Epithelial cell of proximal tubule (primary cell): ENCODE results near the gene SPPL3. TPM values are rescaled to one million over a fixed set of nuclear protein-coding genes. Genes with fewer than 3 reads are reported as not detected.
"Not testable (repeated sequence)": the region's sequence is repeated elsewhere in the genome, so short reads cannot be mapped to it uniquely, and the experiment has no call there.

Experiments
- DNase-seq: peaks from one replicate; pipeline ENCODE4 v3.0.0-alpha.2; 2011; ENCODE audit warnings: low read depth
- H3K4me3 ChIP-seq: 2 replicates; pipeline ENCODE4 v1.5.1; 2011; ENCODE audit warnings: low read depth, mild to moderate bottlenecking, low read length
- total RNA-seq: library from RNA; depleted of rRNA; stranded (reverse); fragments of >200 nt; gene quantifications from 2 replicates; pipeline ENCODE4 v1.2.3, GENCODE V29; 2015
- TF ChIP-seq, protein P1 (sequence below): conservative IDR thresholded peaks from 2 replicates; pipeline ENCODE4 v1.5.1; 2012; ENCODE audit warnings: low read depth, mild to moderate bottlenecking, low read length

Gene SPPL3
- total RNA-seq, 1 donor from 2014 or later = 8.6 TPM

DNA sequence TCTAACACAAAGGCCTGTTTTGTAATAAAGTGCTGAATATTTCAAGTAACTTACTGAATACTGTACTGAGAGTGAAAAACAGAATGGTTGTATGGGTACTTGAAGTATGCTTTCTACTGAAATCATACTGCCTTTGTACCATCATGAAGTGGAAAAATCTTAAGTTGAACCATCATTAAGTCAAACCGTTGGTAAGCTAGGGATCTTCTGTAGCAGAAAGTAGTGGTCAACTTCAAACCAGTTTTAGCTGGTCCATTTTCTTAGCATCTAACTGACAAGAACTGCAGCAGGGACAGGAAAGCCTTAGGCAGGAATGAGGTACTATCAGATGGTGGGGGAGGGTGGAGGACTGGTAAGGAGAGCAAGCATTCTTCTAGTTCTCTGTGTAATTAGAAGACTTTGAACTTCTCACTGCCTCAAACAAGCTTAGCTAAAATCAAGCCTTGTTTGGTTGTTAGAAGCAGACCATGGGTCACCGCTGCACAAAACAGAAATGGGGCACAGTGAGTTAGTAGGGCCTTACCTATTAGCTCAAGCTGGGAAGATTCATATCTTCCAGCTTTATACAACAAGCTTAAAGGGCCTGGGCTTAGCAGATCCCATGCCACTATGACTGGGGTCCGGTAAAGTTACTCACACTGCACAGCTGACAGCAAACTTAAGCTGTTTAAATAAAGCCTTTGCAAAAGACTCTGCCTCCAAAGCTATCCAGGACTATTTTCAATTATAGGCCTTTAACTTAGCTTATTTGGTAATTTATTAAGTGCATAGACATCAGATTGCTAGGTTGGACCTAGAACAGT lies 104.7 kb downstream of the SPPL3 start:
- no peak for DNase-seq
- TF ChIP-seq, protein P1, sequence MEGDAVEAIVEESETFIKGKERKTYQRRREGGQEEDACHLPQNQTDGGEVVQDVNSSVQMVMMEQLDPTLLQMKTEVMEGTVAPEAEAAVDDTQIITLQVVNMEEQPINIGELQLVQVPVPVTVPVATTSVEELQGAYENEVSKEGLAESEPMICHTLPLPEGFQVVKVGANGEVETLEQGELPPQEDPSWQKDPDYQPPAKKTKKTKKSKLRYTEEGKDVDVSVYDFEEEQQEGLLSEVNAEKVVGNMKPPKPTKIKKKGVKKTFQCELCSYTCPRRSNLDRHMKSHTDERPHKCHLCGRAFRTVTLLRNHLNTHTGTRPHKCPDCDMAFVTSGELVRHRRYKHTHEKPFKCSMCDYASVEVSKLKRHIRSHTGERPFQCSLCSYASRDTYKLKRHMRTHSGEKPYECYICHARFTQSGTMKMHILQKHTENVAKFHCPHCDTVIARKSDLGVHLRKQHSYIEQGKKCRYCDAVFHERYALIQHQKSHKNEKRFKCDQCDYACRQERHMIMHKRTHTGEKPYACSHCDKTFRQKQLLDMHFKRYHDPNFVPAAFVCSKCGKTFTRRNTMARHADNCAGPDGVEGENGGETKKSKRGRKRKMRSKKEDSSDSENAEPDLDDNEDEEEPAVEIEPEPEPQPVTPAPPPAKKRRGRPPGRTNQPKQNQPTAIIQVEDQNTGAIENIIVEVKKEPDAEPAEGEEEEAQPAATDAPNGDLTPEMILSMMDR = no peak

DNA sequence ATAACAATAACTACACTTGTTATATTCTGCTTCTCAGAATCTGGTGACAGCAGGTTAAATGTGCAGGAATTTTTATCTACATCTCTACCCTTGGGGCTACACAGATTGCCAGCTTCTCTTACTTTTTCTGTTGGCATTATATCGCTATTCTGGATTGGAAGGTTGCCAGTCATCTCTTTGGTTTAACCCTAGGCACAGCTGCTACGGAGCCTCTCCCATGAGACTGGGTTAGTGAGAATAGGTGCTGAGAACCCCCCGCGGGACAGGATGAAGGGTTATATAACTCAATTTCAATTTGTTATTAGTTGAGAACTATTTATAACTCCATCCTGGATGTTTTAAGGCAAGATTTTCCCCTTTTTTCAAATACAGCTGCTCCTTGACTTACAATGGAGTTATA lies 105.5 kb downstream of the SPPL3 start:
- TF ChIP-seq, protein P1 = no peak
- DNase-seq = no peak
- no peak overlapping the region for H3K4me3 ChIP-seq

More for the DNA sequence above, 104.7 kb downstream of the SPPL3 start:
- no peak overlapping the region for H3K4me3 ChIP-seq

DNA sequence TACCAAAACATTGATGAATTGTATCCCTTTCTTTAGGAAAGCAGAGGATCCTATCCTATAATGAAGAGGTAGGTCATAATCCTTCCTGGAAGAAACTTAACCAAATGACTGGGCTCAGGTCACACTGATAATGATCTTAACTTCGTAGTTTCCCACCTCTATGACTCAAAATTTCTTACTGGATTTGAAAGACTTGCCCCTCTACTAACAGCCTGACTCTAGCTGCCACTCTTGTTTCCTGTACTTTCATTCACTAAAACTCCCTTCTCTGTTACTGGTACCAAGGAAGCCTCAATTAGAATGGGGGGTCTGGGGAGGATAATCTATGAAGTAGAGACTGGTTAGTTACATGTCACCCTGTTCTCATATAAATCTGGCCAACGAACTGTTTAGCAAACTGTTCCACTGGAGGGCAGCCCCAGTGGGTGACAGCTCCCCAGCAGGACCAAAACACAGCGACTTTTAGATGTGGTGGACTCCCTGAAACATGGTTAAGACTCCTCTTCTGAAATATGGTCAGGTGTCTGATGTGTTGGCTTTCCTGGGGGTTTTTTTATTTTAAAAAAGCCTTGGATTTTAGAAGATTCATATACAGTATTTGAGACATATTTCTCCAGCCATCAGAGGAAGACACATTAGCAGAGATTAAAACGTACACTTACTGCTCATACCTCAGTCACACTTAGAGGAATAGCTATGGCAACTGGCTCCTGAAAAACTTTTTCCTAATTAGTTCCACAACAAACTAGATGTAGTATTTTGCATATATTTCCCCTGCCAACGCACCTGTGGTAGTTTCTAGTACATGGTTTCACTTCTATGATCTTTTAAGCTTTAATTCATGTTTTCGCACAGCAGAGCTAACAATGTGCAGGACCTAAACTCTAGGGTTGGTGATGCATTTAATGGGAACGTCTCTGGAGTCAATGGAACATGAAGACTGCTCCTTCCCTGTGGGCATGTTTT lies 106.2 kb downstream of the SPPL3 start:
- no peak overlapping the region for H3K4me3 ChIP-seq
- TF ChIP-seq, protein P1 = no peak
- DNase-seq = no peak

DNA sequence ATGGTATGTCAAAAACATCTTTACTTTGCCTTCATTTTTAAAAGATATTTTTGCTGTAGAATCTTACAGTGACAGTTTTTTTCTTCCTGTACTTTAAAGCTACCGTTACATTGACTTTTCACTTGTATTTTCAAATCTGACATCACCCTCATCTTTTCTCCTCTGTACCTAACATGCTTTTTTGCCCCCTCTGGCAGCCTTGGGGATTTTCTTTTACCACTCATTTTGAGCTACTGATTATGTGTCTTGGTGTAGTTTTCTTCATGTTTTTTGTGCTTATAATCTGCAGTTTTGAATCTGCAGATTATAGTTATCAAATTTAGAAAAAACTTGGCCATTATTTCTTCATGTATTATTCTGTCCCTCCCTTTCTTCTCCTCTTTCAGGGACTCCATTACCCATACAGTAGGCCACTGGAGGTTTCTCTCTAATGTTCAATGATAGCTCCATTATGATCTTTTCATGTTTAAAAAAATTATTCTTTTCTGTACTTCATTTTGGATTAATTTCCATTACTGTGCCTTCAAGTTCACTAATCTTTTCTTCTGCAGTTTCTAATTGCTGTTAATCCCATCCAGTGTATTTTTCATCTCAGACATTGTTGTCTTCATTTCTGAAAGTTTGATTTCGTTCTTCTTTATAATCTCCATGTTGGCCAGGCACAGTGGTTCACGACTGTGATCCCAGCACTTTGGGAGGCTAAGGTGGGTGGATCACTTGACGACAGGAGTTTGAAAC lies 108.5 kb downstream of the SPPL3 start:
- TF ChIP-seq, protein P1 = no peak

DNA sequence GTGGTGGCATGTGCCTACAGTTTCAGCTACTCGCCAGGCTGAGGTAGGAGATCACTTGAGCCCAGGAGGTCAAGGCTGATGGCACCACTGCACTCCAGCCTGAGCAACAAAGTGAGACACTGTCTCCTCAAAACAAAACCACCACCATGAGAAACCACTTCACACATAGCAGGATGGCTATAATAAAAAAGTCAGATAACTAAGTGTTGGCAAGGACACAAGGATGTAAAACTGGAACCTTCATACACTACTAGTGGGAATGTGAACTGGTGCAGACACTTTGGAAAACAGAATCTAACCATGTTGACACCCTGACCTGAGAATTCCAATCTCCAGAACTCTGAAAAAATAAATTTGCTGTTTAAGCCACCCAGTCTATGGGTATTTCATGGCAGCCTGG lies 110.8 kb downstream of the SPPL3 start:
- no peak overlapping the region for H3K4me3 ChIP-seq
- TF ChIP-seq, protein P1 = no peak
- no peak for DNase-seq

More for the DNA sequence above, 108.5 kb downstream of the SPPL3 start:
- H3K4me3 ChIP-seq = no peak overlapping the region
- DNase-seq = no peak

DNA sequence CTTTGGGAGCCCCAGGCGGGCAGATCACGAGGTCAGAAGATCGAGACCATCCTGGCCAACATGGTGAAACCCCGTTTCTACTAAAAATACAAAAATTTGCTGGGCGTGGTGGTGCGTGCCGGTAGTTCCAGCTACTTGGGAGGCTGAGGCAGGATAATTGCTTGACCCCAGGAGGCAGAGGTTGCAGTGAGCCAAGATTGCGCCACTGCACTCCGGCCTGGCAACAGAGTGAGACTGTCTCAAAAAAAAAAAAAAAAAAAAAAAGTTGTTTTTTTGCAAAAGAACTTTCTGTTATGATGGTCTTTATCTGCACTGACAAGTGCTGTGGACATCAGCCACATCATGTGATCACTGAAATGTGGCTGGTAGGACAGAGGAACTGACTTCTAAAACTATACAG lies 111.7 kb downstream of the SPPL3 start:
- not testable (repeated sequence) for DNase-seq, H3K4me3 ChIP-seq
